GM19463 (cell line): Measurements from ENCODE around the gene ITLN1.
A peak's percentile ranks its signal among the peaks of the same experiment; 100 is the strongest.
"Not testable (repeated sequence)": the region's sequence is repeated elsewhere in the genome, so short reads cannot be mapped to it uniquely, and the experiment has no call there.

Experiments used
- ATAC-seq: cut with Tn5 transposase; IDR thresholded peaks from one replicate; pipeline ENCODE4 v1.9.1; 2021; ENCODE audit warnings: mild to moderate bottlenecking, moderate library complexity; ENCODE audit not compliant: unreplicated experiment

The ITLN1 gene

DNA sequence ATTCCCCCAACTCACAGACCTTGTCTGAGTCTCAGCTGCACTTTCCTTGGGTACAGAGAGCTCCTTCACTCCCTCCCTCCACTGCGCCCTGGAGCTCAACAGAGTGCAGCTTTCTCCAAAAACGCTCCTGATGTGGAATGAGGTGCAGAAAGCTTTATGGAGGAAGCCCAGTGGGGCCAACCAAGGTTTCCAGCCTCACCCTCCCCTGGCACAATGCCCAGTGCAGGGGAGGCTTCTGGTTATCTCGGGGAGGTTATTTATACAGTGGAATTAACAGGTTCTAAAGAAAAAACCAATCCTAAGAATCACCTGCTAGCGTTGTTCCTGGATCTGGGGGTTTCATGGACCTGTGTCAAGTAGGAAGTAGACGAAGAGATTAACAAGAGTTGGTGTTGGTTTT lies at the start of gene ITLN1:
TSS of gene ITLN1 (minus strand) at position 139 of the 400 bp plus-strand sequence. CDS start 303 bp downstream, outside the sequence.
- ATAC-seq, result no peak

DNA sequence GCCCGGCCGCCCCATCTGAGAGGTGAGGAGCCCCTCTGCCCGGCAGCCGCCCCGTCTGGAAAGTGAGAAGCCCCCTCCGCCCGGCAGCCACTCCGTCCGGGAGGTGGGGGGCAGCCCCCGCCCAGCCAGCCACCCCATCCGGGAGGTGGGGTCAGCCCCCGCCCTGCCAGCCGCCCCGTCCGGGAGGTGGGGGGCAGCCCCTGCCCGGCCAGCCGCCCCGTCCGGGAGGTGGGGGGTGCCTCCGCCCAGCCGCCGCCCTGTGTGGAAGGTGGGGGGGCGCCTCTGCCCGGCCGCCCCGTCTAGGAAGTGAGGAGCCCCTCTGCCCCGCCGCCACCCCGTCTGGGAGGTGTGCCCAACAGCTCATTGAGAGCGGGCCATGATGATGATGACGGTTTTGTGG lies 48.3 kb upstream of the ITLN1 start:
- ATAC-seq, result not testable (repeated sequence)

DNA sequence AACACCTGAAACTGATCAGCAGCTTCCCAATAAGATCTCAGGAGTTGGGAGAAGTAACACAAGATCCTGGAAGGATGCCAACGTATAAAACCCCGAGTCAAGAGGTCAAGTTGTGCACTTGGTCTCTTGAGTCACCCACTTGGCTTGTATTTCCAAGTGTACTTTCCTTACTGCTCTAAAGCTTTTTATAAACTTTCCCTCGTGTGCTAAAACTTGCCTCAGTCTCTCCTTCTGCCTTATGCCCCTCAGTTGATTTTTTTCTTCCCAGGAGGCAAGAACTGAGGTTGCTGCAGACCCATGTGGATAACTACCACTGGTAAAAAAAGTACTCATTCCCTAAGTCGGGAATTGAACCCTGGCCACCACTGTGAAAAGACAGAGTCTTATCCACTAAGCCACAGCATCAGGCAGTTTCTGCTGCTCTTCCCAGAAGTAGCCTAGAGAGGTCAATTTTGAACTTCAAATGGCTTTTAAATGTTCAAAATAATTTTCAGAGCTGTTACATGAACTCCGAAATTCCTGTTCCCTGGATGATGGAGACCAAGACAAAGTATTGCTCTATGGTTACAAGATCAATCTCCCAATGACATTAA lies 40.8 kb upstream of the ITLN1 start:
- ATAC-seq, result no peak

DNA sequence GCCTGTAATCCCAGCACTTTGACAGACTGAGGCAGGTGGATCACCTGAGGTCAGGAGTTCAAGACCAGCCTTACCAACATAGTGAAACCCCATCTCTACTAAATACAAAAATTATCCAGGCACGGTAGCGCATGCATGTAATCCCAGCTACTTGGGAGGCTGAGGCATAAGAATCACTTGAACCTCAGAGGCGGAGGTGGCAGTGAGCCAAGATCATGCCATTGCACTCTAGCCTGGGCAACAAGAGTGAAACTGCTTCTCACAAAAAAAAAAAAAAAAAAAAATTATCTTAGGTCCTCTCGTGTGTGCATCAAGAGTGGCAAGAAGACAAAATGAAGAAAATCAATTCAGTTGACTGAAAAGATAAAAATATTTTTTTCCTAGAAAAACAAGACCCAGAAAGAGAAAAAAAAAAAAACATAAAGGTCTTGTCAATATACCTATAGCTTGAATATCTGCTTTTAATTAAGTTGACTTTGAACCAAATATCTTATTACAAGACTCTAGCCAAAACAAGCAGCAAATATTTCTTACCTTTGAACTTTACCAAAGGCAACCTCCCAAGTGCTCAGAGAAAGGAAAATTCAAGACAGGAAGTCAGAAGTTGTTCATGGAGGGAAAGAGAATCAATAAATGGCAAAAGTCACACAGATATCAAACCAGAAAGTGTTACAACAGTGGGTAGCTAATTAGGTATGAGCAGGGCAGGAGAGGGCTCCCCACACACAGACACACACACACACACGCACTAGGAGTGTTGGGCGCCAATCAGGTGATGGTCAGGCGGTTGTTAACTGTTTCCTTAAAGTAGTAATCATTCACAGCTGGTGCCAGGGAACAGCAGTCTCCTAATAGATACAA lies 40.0 kb upstream of the ITLN1 start:
- no peak for ATAC-seq

DNA sequence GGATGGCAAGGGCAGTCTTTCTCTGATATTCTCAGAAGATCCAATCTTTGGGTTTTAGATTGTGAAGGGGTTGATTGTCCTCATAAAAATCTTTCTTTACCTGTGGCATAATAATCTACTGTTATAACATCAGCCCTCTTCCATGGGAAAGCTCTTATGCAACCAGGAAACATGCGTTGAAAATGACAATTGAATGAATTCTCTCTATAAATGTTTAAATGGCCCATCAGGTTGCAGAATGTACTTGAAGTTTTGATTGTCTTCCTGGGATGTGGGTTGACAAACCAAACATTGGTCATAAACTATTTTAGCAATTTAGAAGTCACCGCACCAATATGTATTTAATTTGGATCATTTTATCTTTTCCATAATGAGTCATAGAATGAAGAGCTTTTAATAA lies 31.7 kb upstream of the ITLN1 start:
- ATAC-seq, result no peak

DNA sequence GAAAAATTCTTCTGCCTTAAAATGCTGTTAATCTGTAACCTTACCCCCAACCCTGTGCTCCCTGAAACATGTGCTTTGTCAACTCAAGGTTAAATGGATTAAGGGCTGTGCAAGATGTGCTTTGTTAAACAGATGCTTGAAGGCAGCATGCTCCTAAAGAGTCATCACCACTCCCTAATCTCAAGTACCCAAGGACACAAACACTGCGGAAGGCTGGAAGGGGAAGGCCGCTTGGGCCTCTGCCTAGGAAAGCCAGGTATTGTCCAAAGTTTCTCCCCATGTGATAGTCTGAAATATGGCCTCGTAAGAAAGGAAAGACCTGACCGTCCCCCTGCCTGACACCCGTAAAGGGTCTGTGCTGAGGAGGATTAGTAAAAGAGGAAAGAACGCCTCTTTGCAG lies 28.2 kb upstream of the ITLN1 start:
- not testable (repeated sequence) for ATAC-seq

DNA sequence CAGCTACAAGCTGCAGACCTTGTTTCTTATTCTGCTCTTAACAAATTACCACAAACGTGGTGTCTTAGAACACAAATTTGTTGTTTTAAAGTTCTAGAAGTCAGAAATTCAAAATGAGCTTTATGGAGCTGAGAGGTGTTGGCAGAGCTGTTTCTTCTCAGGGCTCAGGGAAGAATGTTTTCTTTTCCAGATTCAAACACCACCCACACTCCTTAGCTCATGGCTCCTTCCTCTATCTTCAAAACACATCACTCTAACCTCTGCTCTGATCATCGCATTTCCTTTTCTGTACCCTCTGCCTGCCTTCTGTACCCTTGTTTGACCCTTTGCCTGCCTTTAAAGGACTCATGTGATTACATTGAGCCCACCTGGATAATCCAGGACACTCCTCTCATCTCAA lies 26.9 kb upstream of the ITLN1 start:
- ATAC-seq, result no peak

DNA sequence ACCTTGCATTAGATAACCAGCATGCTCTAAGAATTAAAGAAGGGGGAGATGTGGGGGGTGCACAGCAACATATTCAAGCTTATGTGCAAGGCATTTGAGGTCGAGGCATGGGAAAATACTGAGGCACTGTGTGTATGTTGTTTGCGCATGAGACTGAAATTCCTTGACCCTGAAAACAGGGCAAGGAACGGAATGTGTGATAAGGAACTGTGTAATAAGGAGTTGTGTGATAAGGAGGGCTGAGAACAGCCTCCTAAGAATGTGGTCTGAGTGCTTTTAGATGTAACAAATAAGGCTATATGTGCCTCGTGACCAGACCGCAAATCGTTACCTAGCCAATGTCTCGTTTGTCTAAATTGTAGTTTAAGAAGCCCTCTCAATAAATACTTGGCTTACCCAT lies 26.5 kb upstream of the ITLN1 start:
- no peak for ATAC-seq

DNA sequence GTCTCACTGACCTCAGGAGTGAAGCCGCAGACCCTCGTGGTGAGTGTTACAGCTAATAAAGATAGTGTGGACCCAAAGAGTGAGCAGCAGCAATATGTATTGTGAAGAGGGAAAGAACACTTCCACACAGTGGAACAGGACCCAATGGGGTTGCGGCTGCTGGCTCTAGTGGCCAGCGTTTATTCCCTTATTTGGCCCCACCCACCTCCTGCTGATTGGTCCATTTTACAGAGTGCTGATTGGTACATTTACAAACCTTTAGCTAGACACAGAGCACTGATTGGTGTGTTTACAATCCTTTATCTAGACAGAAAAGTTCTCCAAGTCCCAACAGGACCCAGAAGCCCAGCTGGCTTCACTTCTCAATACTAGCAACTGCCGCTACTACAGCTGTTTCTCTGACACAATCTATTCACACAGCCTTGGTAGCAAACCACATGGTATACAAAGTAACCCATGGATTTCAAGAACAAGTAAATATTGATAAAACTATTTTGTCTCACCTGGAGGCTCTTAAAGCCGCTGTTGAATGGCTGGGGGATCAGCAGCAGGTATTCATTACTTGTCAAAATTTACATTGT lies 25.3 kb upstream of the ITLN1 start:
- no peak for ATAC-seq

DNA sequence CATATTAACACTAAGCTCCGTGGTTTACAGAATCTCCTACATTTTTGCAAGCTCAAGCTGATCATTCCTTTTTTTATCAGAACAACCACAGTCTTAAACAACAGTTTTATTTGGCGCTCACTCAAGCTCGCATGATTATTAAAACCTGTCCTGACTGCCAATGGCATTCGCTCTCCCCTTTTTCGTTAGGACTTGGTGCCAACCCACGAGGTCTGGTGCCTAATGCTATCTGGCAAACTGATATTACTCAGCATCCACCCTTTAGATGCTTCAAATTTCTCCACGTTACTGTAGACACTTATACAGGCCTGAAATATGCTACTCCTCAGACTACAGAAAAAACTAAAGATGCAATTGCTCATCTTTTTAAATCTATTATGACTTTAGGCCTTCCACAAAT lies 23.0 kb upstream of the ITLN1 start:
- ATAC-seq, result no peak

DNA sequence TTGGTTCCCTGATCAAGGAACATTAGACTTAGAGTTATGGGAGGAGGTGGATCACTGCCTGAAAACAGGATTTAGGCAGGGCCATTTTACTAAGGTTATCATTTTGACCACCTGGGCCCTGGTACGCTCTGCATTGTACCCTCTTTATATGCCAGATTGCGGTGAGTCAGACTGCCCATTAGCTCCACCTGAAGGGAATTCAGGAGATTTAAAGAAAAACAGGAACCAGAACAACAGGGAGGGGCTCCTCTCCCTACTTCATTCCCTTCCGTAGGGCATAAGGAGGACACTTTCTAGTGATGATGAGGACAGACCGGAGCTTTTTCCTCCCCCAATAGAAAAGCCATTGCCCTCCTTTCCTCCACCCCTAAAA lies 20.6 kb upstream of the ITLN1 start:
- no peak for ATAC-seq

DNA sequence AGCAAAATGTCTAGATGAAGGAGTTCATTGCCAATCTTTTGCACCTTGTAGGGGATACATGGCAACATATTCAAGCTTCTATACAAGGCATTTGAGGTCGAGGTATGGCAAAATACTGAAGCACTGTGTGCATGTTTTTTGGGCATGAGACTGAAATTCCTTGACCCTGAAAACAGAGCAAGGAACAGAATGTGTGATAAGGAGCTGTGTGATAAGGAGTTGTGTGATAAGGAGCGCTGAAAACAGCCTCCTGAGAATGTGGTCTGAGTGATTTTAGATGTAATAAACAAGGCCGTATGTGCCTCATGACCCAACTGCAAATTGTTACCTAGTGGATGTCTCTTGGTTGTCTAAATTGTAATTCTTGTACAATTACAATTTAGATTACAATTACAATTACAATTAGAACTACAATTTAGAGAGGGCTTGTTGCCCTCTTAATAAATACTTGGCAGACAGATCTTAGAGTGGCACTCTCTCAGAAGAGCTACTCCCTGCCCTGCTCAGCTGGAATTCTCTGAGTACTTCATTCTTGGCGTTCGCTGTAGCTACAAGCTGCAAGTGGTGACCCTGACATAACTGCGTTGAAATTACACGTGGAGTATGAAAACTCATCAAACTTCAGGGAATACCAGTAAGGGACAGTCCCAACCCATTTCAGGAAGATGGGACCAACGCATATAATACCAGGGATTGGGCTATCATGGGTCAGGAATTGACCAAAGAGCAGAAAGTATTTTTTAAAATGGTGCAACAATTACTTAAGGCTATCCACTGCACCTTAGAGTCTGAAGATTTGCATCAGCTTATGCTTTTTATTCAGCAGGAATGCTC lies 20.0 kb upstream of the ITLN1 start:
- ATAC-seq, result no peak

DNA sequence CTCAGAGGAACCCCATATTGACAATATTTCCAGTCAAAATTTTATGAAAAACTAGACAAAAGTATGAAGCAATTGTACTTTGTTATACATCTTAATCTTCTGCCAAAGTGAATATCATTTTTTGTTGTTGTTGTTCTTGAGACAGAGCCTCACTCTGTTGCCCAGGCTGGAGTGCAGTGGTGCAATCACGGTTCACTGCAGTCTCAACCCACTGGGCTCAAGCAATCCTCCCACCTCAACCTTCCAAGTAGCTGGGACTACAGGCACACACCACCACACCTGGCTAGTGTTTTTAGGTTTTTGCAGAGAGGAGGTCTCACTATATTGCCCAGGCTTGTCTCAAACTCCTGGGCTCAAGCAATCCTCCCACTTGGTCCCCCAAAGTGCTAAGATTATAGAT lies 17.3 kb upstream of the ITLN1 start:
- ATAC-seq, result not testable (repeated sequence)

DNA sequence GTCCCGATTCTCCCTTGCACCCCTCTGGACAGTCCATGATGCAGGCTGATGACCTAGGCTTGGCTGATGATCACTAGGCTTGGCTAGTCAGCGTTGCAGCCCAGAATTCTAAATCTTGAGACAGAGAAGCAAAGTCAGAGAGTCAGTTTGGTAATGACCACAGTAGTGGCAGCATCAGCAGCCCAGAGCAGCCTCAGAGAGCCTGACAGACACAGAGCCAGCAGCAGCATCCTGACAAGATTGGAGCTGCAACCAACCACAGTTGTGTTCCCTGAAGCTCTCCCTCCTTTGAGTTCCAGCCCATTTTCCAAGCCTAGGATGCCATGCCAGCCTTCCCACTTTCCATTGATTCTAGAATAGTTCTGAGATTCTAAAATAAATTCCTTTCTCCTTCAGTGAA lies 16.8 kb upstream of the ITLN1 start:
- no peak for ATAC-seq

DNA sequence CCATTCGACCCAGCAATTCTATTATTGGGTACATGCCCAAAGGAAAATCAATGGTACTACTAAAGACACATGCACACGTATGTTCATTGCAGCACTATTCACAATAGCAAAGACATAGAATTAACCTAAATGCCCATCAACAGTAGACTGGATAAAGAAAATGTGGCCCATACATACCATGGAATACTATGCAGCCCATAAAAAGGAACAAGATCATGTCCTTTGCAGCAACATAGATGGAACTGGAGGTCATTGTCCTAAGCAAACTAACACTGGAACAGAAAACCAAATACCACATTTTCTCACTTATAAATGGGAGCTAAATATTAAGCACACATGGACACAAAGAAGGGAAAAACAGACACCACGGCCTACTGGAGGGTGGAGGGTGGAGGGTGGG lies 15.7 kb upstream of the ITLN1 start:
- not testable (repeated sequence) for ATAC-seq

DNA sequence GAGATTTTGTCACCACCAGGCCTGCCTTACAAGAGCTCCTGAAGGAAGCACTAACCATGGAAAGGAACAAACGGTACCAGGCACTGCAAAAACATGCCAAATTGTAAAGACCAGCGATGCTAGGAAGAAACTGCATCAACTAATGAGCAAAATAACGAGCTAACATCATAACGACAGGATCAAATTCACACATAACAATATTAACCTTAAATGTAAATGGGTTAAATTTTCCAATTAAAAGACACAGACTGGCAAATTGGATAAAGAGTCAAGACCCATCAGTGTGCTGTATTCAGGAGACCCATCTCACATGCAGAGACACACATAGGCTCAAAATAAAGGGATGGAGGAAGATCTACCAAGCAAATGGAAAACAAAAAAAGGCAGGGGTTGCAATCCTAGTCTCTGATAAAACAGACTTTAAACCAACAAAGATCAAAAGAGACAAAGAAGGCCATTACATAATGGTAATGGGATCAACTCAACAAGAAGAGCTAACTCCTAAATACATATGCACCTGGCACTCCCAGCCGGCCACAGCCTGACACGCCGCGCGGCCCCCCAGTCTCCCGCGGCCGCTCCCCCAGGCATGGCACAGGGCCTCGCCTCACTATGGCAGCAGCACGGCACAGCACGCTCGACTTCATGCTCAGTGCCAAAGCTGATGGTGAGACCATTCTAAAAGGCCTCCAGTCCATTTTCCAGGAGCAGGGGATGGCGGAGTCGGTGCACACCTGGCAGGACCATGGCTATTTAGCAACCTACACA lies 9.6 kb upstream of the ITLN1 start:
- ATAC-seq, result not testable (repeated sequence)

DNA sequence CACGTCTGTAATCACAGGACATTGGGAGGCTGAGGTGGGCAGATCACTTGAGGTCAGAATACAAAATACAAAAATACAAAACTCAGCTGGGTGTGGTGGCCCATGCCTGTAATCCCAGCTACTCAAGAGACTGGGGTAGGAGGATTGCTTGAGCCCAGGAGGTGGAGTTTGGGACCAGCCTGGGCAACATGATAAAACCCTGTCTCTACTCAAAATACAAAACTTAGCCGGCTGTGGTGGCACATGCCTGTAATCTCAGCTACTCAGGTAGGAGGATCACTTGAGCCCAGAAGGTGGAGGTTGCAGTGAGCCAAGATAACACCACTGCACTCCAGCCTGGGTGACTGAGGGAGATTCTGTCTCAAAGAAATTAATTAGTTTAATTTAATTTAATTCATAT lies 6.5 kb upstream of the ITLN1 start:
- no peak for ATAC-seq

DNA sequence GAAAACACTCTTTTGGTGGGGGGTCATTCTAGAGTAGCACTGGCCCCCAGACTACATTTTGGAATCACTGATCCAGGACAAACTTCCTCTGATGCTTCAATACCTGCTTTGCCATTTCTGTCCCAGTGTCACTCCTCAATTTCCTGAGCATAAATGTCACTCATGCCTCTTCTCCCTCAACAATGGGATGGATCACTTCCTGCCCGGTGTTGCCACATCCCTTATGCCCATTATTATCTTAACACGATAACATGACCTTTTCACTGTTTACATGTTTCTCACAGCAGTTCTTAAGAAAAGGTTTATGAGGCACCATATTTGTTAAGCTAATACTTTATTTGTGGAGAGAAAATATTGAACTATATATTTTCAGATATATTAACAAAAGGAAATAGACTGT lies 3.9 kb upstream of the ITLN1 start:
- no peak for ATAC-seq

DNA sequence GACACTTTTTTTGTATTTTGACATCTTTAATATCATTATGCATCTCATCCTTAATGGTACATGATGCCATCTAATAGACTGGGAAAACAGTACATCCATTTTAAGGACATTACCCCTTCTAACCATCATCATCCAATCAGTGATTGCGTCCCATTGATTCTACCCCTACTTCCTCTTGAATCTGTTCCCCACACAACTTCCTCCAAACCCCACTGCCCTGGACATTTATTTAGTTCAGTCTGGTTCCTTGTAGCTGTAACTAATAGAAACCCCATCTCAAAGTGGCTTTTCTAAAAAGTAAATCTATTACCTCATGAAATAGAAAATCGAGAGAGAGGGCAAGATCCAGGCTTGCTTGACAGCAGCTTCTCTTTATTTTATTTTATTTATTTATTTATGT lies 2.1 kb upstream of the ITLN1 start:
- ATAC-seq, result no peak

DNA sequence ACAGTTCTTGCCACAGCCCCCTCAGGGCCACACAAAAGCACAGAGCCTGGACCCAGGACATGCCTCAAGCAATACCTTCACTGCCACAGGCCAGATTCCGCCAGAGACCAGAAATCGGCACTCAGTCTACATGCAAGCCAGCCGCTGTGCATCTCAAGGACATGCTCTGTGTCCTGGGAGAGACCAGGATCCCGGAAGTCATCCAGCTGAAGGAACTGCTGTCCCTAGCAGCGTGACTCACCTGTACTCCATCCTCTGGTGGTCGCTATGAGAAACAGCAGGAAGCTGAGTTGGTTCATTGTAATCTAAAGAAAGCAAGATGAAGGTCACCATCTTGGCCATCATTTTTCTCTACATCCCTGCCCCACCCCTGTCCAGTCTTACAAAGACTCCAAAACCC lies 401 bp downstream of the ITLN1 start:
- ATAC-seq, result peak; percentile 91
